HFFc6 (cell line): ENCODE measurements around the gene LENG9. TPM values are rescaled to one million over a fixed set of nuclear protein-coding genes. Genes with fewer than 3 reads are reported as not detected.

ENCODE experiments used
- DNase-seq: peaks from one replicate; pipeline ENCODE4 v3.0.0-alpha.2; 2018
- H3K27ac Mint-ChIP-seq: 2 replicates; pipeline ENCODE4 v1.8.0; 2020; ENCODE audit warnings: mild to moderate bottlenecking, mixed read lengths
- H3K27me3 Mint-ChIP-seq: 2 replicates; pipeline ENCODE4 v1.8.0; 2021; ENCODE audit warnings: mild to moderate bottlenecking, moderate library complexity, mixed read lengths; ENCODE audit not compliant: insufficient read depth
- H3K36me3 Mint-ChIP-seq: 2 replicates; pipeline ENCODE4 v1.8.0; 2021; ENCODE audit warnings: low read depth, mixed read lengths
- H3K4me1 Mint-ChIP-seq: 2 replicates; pipeline ENCODE4 v1.8.0; 2020; ENCODE audit warnings: low read depth, mixed read lengths
- H3K4me3 Mint-ChIP-seq: 2 replicates; pipeline ENCODE4 v1.8.0; 2020; ENCODE audit warnings: mild to moderate bottlenecking, moderate library complexity, mixed read lengths
- H3K9me3 Mint-ChIP-seq: 2 replicates; pipeline ENCODE4 v1.8.0; 2020; ENCODE audit warnings: mild to moderate bottlenecking, mixed read lengths
- total RNA-seq, 6 experiments: library from RNA; stranded (reverse); fragmentation: NEBNext Ultra II Directional; extraction: Animal tissue kit (Norgen Biotek cat#: 25700); gene quantifications; 2 replicates in 1 of 6; 3 replicates in 5 of 6; pipeline ENCODE4 v1.2.3, GENCODE V29; 2021
- TF ChIP-seq, protein P1 (sequence below): fragments of 200-600 bp; sonication (generic); IDR thresholded peaks from 2 replicates; pipeline ENCODE4 v1.5.0; 2021; ENCODE audit warnings: antibody characterized with exemption, mild to moderate bottlenecking

Gene LENG9
- total RNA-seq, 6 experiments from 2014 or later = 3.0 to 4.0 (median 3.6) TPM

DNA sequence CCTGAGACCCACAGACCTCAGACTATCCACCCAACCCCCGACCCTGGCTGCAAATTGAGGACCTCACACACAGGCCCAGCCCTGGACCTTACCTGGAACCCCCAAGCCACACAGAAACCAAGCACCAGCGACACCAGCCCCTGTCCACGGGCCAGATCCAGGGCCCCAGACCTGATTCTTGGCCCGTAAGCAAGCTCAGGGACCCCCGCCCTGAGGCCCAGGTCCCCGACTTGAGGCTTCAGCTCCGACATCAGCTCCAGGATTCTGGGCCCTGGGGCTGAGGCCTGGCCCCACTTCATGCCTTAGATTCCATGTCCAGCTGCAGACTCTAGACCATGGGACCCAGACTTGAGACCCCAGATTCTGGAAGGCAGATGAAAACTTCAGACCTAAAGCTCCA, 42.1 kb downstream of the LENG9 start:
- Mint-ChIP-seq H3K27ac (no peak overlapping the region), H3K27me3 (peaks cover 15% of the 10 kb centered on the region), H3K36me3 (0 out of 2 replicates have a peak, but pooled peaks cover 4% of the 10 kb centered on the region), H3K4me3 (no peak overlapping the region), H3K9me3 (peaks cover 5% of the 10 kb centered on the region), H3K4me1 (peaks cover 5% of the 10 kb centered on the region; the same call in 1 of the 2 replicates)
- no peak for DNase-seq
- TF ChIP-seq, protein P1, sequence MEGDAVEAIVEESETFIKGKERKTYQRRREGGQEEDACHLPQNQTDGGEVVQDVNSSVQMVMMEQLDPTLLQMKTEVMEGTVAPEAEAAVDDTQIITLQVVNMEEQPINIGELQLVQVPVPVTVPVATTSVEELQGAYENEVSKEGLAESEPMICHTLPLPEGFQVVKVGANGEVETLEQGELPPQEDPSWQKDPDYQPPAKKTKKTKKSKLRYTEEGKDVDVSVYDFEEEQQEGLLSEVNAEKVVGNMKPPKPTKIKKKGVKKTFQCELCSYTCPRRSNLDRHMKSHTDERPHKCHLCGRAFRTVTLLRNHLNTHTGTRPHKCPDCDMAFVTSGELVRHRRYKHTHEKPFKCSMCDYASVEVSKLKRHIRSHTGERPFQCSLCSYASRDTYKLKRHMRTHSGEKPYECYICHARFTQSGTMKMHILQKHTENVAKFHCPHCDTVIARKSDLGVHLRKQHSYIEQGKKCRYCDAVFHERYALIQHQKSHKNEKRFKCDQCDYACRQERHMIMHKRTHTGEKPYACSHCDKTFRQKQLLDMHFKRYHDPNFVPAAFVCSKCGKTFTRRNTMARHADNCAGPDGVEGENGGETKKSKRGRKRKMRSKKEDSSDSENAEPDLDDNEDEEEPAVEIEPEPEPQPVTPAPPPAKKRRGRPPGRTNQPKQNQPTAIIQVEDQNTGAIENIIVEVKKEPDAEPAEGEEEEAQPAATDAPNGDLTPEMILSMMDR = no peak

DNA sequence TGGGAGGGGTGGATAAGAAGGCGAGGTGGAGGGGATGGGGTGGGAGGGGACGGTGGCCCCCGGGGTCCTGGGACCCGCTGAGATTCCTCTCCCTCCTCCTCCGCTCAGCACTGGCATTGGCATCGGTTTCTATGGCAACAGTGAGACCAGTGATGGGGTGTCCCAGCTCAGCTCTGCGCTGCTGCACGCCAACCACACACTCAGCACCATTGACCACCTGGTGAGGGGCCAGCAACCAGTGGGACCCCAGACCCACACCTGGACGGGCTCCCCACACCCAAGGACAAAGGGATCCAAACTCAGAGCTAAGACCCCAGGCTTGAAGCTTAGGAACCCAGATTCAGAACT, 42.4 kb downstream of the LENG9 start:
- Mint-ChIP-seq H3K27ac (no peak overlapping the region), H3K27me3 (peaks cover 13% of the 10 kb centered on the region), H3K9me3 (peaks cover 5% of the 10 kb centered on the region)

DNA sequence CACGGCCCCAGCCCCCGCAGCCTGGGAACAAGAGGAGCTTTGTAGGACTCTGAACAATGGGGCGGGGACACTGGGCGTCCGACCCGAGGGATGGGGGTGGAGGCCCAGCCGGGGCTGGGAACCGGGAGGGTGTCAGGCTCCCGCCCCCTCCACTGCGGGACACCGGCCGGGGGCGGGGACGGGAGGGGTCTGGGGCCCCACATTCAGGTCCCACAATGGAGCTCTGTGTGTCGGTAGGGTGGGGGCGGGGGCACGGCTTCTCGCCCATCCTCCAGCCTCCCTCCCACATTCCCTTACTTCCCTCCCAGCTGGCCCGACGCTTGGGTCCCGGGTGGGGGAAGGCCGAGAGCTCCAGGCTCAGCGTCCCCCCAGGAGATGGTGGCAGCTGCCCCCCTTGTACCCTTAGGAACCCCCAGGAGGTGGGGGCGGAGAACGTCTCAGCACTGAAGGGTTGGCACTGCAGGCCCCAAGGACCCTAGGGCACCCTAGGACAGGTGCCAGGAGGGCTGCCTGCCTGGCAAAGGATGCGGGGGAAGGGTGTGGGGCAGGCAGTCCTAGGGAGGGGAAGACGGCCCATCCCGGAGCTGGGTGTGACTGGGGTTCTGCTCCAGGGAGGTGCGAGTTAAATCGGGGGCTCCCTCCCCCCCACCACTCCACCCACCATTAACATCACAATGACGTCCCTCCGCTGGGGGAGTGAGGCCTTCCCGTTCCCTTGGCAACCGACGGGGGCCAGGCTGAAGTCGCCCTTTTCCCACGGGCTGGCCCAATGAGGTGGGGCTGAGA, 43.0 kb downstream of the LENG9 start:
- 0 out of 2 replicates have a peak, but pooled peaks cover 4% of the 10 kb centered on the region for H3K36me3 Mint-ChIP-seq
- H3K4me1 Mint-ChIP-seq = peaks cover 5% of the 10 kb centered on the region; the same call in 1 of the 2 replicates
- H3K4me3 Mint-ChIP-seq = no peak overlapping the region
- peaks cover 5% of the 10 kb centered on the region for H3K9me3 Mint-ChIP-seq
- no peak overlapping the region for H3K27ac Mint-ChIP-seq
- DNase-seq = no peak
- TF ChIP-seq, protein P1 = no peak
- H3K27me3 Mint-ChIP-seq = peaks cover 12% of the 10 kb centered on the region

More for the DNA sequence above, 42.4 kb downstream of the LENG9 start:
- TF ChIP-seq, protein P1 = no peak
- DNase-seq = no peak
- no peak overlapping the region for H3K4me3 Mint-ChIP-seq
- H3K4me1 Mint-ChIP-seq = peaks cover 5% of the 10 kb centered on the region; the same call in 1 of the 2 replicates
- H3K36me3 Mint-ChIP-seq = 0 out of 2 replicates have a peak, but pooled peaks cover 4% of the 10 kb centered on the region

DNA sequence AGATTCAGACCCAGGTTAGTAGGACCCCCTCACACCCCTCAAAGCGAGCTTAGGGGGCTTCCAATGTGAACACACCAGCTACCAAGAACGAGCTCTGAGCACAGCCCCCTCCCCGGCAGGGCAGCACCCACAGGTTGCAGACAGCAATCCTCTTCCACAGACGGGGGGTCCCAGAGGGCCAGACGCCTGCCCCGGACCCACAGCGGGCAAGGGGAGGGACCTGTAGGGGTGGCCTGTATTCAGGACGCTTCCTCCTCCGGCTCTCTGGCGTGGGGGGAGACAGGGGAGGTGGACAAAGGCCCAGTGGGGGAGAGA, 43.6 kb downstream of the LENG9 start:
- Mint-ChIP-seq H3K27ac (no peak overlapping the region), H3K9me3 (peaks cover 5% of the 10 kb centered on the region), H3K36me3 (0 out of 2 replicates have a peak, but pooled peaks cover 4% of the 10 kb centered on the region), H3K27me3 (peaks cover 12% of the 10 kb centered on the region), H3K4me3 (no peak overlapping the region), H3K4me1 (peaks cover 5% of the 10 kb centered on the region; the same call in 1 of the 2 replicates)
- DNase-seq = no peak
- TF ChIP-seq, protein P1 = no peak

DNA sequence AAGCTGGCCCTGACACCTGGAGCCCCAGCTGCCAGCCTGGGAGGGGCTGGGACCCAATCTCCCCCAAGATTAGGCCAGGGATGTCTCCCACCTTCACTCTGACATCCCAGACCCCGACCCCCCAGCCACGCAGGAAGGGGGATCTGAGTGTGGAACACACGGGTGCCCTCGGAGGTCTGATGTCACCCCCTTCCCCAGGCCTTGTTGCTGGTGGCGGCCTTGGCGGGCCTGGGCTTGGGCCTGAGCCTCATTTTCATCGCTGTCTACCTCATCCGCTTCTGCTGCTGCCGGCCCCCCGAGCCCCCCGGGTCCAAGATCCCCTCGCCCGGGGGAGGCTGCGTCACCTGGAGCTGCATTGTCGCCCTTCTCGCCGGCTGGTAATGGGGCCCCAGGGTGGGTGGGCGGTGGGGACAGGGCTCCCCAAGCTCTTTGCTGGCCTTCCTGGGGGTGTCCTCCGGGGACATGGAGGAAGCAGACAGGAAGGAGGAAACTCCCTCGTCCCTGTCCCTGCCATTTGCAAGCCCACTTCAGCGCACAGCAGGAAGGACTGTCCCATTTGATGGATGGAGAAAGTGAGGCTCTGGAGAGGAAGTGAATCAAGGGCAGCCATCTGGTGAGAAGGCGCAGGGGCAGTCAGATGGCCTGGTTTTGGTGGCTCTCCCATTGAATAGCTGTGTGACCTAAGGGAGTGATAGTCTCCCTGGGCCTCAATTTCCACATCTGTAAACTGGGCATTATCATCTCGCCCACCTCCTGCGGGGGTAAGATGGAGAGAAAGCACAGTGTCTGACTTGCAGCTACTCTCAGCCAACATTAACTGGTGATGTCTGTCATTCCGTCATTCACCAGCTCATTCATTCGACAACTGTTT, 44.4 kb downstream of the LENG9 start:
- H3K36me3 Mint-ChIP-seq = peaks cover 6% of the 10 kb centered on the region; the same call in 1 of the 2 replicates
- peaks cover 5% of the 10 kb centered on the region; the same call in 1 of the 2 replicates for H3K4me1 Mint-ChIP-seq
- no peak overlapping the region for H3K27ac Mint-ChIP-seq
- H3K4me3 Mint-ChIP-seq = no peak overlapping the region
- H3K27me3 Mint-ChIP-seq = peaks cover 12% of the 10 kb centered on the region
- no peak for DNase-seq
- TF ChIP-seq, protein P1 = no peak
- H3K9me3 Mint-ChIP-seq = peaks cover 13% of the 10 kb centered on the region
